Stimulated activated naive CD8-positive, alpha-beta T cell treated with anti-CD3 and anti-CD28 coated beads, Interleukin-15, amount 100 ng/mL, for 72 hours (primary cell): Measurements from ENCODE around the gene SOCS1.
A peak's percentile ranks its signal among the peaks of the same experiment; 100 is the strongest.

Experiments
- ATAC-seq: fragments of 150-1000 bp; cut with Tn5 transposase; 2 replicates; pipeline ENCODE4 v1.10.0; 2021; ENCODE audit warnings: mild to moderate bottlenecking, moderate library complexity
- DNase-seq, 2 donors: peaks; one replicate each; pipeline ENCODE4 v3.0.0; 2021 to 2022
- H3K27ac Mint-ChIP-seq, 2 donors: one replicate each; pipeline ENCODE4 v1.8.0; 2022; ENCODE audit warnings: mild to moderate bottlenecking in 2 of 2, mixed read lengths in 2 of 2, moderate library complexity in 2 of 2
- H3K27me3 Mint-ChIP-seq: one replicate; pipeline ENCODE4 v1.8.0; 2022; ENCODE audit warnings: mixed read lengths
- H3K4me1 Mint-ChIP-seq: one replicate; pipeline ENCODE4 v1.8.0; 2022; ENCODE audit warnings: mild to moderate bottlenecking, mixed read lengths
- H3K4me3 Mint-ChIP-seq, 2 donors: one replicate each; pipeline ENCODE4 v1.8.0; 2022; ENCODE audit warnings: mild to moderate bottlenecking in 2 of 2, mixed read lengths in 2 of 2, moderate library complexity in 1 of 2
- H3K9me3 Mint-ChIP-seq, 2 donors: one replicate each; pipeline ENCODE4 v1.8.0; 2022; ENCODE audit warnings: mixed read lengths in 2 of 2

The SOCS1 gene

GRCh38 chr16:11249233-11250061 is 6.6 kb downstream of the SOCS1 start:
- ATAC-seq: no peak
- peak in 1 of 2 donors; percentile 36 for DNase-seq
- Mint-ChIP-seq H3K27me3 (no peaks in the 10 kb centered on the region), H3K4me1 (peaks cover 79% of the 10 kb centered on the region), H3K4me3 (no peak overlapping the region), H3K27ac (peak overlapping the region in 1 of 2 donors; percentile 55), H3K9me3 (no peaks in the 10 kb centered on the region)

- Mint-ChIP-seq H3K27me3 (no peaks in the 10 kb centered on the region), H3K9me3 (no peaks in the 10 kb centered on the region), H3K4me3 (no peak overlapping the region), H3K4me1 (peaks cover 74% of the 10 kb centered on the region), H3K27ac (no peak overlapping the region)
- no peak for ATAC-seq
- DNase-seq: no peak
Observed at GRCh38 chr16:11248133-11248532, 7.9 kb downstream of the SOCS1 start.

GRCh38 chr16:11245988-11246387 is 10.0 kb downstream of the SOCS1 start:
- peak; percentile 67 for ATAC-seq
- no peaks in the 10 kb centered on the region for H3K27me3 Mint-ChIP-seq
- peak in 1 of 2 donors; percentile 58 for DNase-seq
- H3K27ac Mint-ChIP-seq: no peak overlapping the region
- H3K9me3 Mint-ChIP-seq: no peaks in the 10 kb centered on the region
- no peak overlapping the region for H3K4me3 Mint-ChIP-seq
- peaks cover 54% of the 10 kb centered on the region for H3K4me1 Mint-ChIP-seq

GRCh38 chr16:11245222-11245737 is 10.7 kb downstream of the SOCS1 start:
- H3K27me3 Mint-ChIP-seq: no peaks in the 10 kb centered on the region
- ATAC-seq: no peak
- no peaks in the 10 kb centered on the region for H3K9me3 Mint-ChIP-seq
- no peak overlapping the region for H3K4me3 Mint-ChIP-seq
- peak overlapping the region in 1 of 2 donors; percentile 1 for H3K27ac Mint-ChIP-seq
- no peak for DNase-seq
- H3K4me1 Mint-ChIP-seq: peaks cover 47% of the 10 kb centered on the region

- H3K4me1 Mint-ChIP-seq: peaks cover 33% of the 10 kb centered on the region
- no peak overlapping the region for H3K27ac Mint-ChIP-seq
- H3K4me3 Mint-ChIP-seq: no peak overlapping the region
- ATAC-seq (no peak), DNase-seq (no peak)
- H3K27me3 Mint-ChIP-seq: no peaks in the 10 kb centered on the region
- no peaks in the 10 kb centered on the region for H3K9me3 Mint-ChIP-seq
Observed at GRCh38 chr16:11242658-11243057, 13.3 kb downstream of the SOCS1 start.

- Mint-ChIP-seq H3K4me1 (peaks cover 30% of the 10 kb centered on the region), H3K9me3 (no peaks in the 10 kb centered on the region), H3K27me3 (no peaks in the 10 kb centered on the region), H3K27ac (no peak overlapping the region), H3K4me3 (no peak overlapping the region)
- ATAC-seq (no peak), DNase-seq (no peak)
Observed at GRCh38 chr16:11241480-11242204, 14.4 kb downstream of the SOCS1 start.

- H3K9me3 Mint-ChIP-seq: no peaks in the 10 kb centered on the region
- DNase-seq (no peak), ATAC-seq (peak; percentile 22)
- no peaks in the 10 kb centered on the region for H3K27me3 Mint-ChIP-seq
- peaks cover 25% of the 10 kb centered on the region for H3K4me1 Mint-ChIP-seq
- H3K27ac Mint-ChIP-seq: peak overlapping the region in 1 of 2 donors; percentile 60
- peak overlapping the region in 1 of 2 donors; percentile 49 for H3K4me3 Mint-ChIP-seq
Observed at GRCh38 chr16:11240636-11241473, 15.1 kb downstream of the SOCS1 start.

- Mint-ChIP-seq H3K27me3 (no peaks in the 10 kb centered on the region), H3K4me3 (peak overlapping the region in 1 of 2 donors; percentile 49), H3K4me1 (peaks cover 24% of the 10 kb centered on the region), H3K27ac (peak overlapping the region; percentile 35 to 80), H3K9me3 (no peaks in the 10 kb centered on the region)
- no peak for DNase-seq
- ATAC-seq: peak; percentile 62
Observed at GRCh38 chr16:11239644-11240632, 16.1 kb downstream of the SOCS1 start.

GRCh38 chr16:11238272-11239202 is 17.5 kb downstream of the SOCS1 start:
- no peak overlapping the region for H3K4me3 Mint-ChIP-seq
- no peaks in the 10 kb centered on the region for H3K27me3 Mint-ChIP-seq

GRCh38 chr16:11236461-11237254 is 19.3 kb downstream of the SOCS1 start:
- Mint-ChIP-seq H3K4me1 (peaks cover 57% of the 10 kb centered on the region), H3K4me3 (no peak overlapping the region), H3K27ac (peak overlapping the region in 1 of 2 donors; percentile 14), H3K9me3 (no peaks in the 10 kb centered on the region), H3K27me3 (no peaks in the 10 kb centered on the region)
- ATAC-seq: no peak
- DNase-seq: no peak

More at GRCh38 chr16:11238272-11239202, 17.5 kb downstream of the SOCS1 start:
- H3K9me3 Mint-ChIP-seq: no peaks in the 10 kb centered on the region
- DNase-seq (no peak), ATAC-seq (no peak)
- H3K4me1 Mint-ChIP-seq: peaks cover 38% of the 10 kb centered on the region
- no peak overlapping the region for H3K27ac Mint-ChIP-seq

GRCh38 chr16:11235703-11235991 is 20.4 kb downstream of the SOCS1 start:
- no peak for ATAC-seq

GRCh38 chr16:11234884-11235702 is 20.9 kb downstream of the SOCS1 start:
- Mint-ChIP-seq H3K27ac (no peak overlapping the region), H3K9me3 (no peaks in the 10 kb centered on the region), H3K27me3 (no peaks in the 10 kb centered on the region), H3K4me3 (peak overlapping the region in 1 of 2 donors; percentile 8), H3K4me1 (peaks cover 71% of the 10 kb centered on the region)
- DNase-seq (no peak), ATAC-seq (no peak)

More at GRCh38 chr16:11235703-11235991, 20.4 kb downstream of the SOCS1 start:
- no peaks in the 10 kb centered on the region for H3K27me3 Mint-ChIP-seq
- H3K9me3 Mint-ChIP-seq: no peaks in the 10 kb centered on the region
- no peak overlapping the region for H3K27ac Mint-ChIP-seq
- no peak overlapping the region for H3K4me3 Mint-ChIP-seq
- no peak for DNase-seq
- H3K4me1 Mint-ChIP-seq: peaks cover 67% of the 10 kb centered on the region
